ENCODE measurements around the gene DDX28.

- no peak for TF ChIP-seq POLR2AphosphoS5 (IDR thresholded peaks at IDR 0.05; ENCODE audit: low read depth, low read length)
- no peak for TF ChIP-seq REST (IDR thresholded peaks at IDR 0.05; ENCODE audit: insufficient read depth in 1 of 2, low read depth in 2 of 2, low read length in 2 of 2)
- no peak for TF ChIP-seq TAF1 (IDR thresholded peaks at IDR 0.05; ENCODE audit: borderline replicate concordance, insufficient read depth, low read length)
- TF ChIP-seq SIN3A (IDR thresholded peaks at IDR 0.05; ENCODE audit: borderline replicate concordance, insufficient read depth, low read length) = no peak
Observed at GRCh38 chr16:67988675-67989074, 34.4 kb downstream of the DDX28 start.
